IMR-90 (cell line): Measurements from ENCODE around the gene WDR11. TPM values are rescaled to one million over a fixed set of nuclear protein-coding genes. Genes with fewer than 3 reads are reported as not detected.

Experiments
- ATAC-seq: fragments of 200-7000 bp; cut with Tn5 transposase; 2 replicates; pipeline ENCODE4 v1.9.1; 2020; ENCODE audit warnings: low read depth, mild to moderate bottlenecking, moderate library complexity
- BruUV-seq: library from RNA; stranded (reverse); fragments of 400-500 nt; replicated peaks from 2 replicates; lab custom pipeline; 2021; lab: Mats Ljungman, UMichigan
- CTCF ChIA-PET: fragments of 300-600 bp; formaldehyde crosslinking; extraction: SDS; loops from one replicate; lab custom pipeline; 2021; ENCODE audit warnings: antibody characterized with exemption; lab: Yijun Ruan, JAX
- POLR2A ChIA-PET: fragments of 300-600 bp; sonication (Branson Sonifier 250); formaldehyde crosslinking; loops from one replicate; lab custom pipeline; 2022; ENCODE audit warnings: antibody characterized with exemption; ENCODE audit not compliant: unreplicated experiment; lab: Charles Lee
- DNase-seq: peaks from one replicate; pipeline ENCODE4 v3.0.0; 2013
- H2AFZ ChIP-seq: replicated peaks from 2 replicates; pipeline ENCODE3; 2013; ENCODE audit warnings: low read length, mild to moderate bottlenecking; ENCODE audit not compliant: poor library complexity
- H2AK5ac ChIP-seq: 2 replicates; pipeline ENCODE4 v1.6.1; 2013; ENCODE audit warnings: low read depth, low read length, inconsistent platforms
- H2AK9ac ChIP-seq: replicated peaks from 2 replicates; pipeline ENCODE3; 2013; ENCODE audit warnings: mild to moderate bottlenecking, low read depth, low read length, moderate library complexity; ENCODE audit not compliant: poor library complexity
- H2BK120ac ChIP-seq: 2 replicates; pipeline ENCODE4 v1.6.1; 2013; ENCODE audit warnings: low read depth, low read length, inconsistent platforms
- H2BK15ac ChIP-seq: 3 replicates; pipeline ENCODE4 v1.6.1; 2013; ENCODE audit warnings: low read depth, low read length, inconsistent platforms
- H2BK20ac ChIP-seq: 2 replicates; pipeline ENCODE4 v1.6.1; 2013; ENCODE audit warnings: low read depth, mild to moderate bottlenecking, inconsistent platforms, low read length, moderate library complexity
- H2BK5ac ChIP-seq: 2 replicates; pipeline ENCODE4 v1.6.1; 2013; ENCODE audit warnings: mild to moderate bottlenecking, low read depth, low read length, inconsistent platforms; ENCODE audit not compliant: poor library complexity, severe bottlenecking
- H3K14ac ChIP-seq: replicated peaks from 2 replicates; pipeline ENCODE4 v1.6.1; 2013; ENCODE audit warnings: low read depth, low read length, inconsistent platforms
- H3K18ac ChIP-seq: 2 replicates; pipeline ENCODE4 v1.6.1; 2013; ENCODE audit warnings: low read depth, low read length, control low read depth
- H3K23ac ChIP-seq: 2 replicates; pipeline ENCODE4 v1.6.1; 2013; ENCODE audit warnings: low read depth, low read length, inconsistent platforms
- H3K27ac ChIP-seq: 2 replicates; pipeline ENCODE4 v1.5.1; 2013; ENCODE audit warnings: mild to moderate bottlenecking, control low read depth, low read length; ENCODE audit not compliant: insufficient read depth
- H3K27me3 ChIP-seq: 2 replicates; pipeline ENCODE4 v1.6.1; 2013; ENCODE audit warnings: low read length; ENCODE audit not compliant: control insufficient read depth, insufficient read depth
- H3K36me3 ChIP-seq: 2 replicates; pipeline ENCODE4 v1.6.1; 2013; ENCODE audit warnings: low read length, mixed read lengths; ENCODE audit not compliant: control insufficient read depth, insufficient read depth
- H3K4ac ChIP-seq: 2 replicates; pipeline ENCODE4 v1.6.1; 2013; ENCODE audit warnings: low read depth, low read length, inconsistent platforms
- H3K4me1 ChIP-seq: 2 replicates; pipeline ENCODE4 v1.6.1; 2013; ENCODE audit warnings: low read length, mixed read lengths; ENCODE audit not compliant: control insufficient read depth, insufficient read depth
- H3K4me2 ChIP-seq: 2 replicates; pipeline ENCODE4 v1.6.1; 2013; ENCODE audit warnings: low read depth, mild to moderate bottlenecking, control low read depth, low read length, moderate library complexity
- H3K4me3 ChIP-seq: 2 replicates; pipeline ENCODE4 v1.5.1; 2013; ENCODE audit warnings: low read depth, mild to moderate bottlenecking, control low read depth, low read length, moderate library complexity; ENCODE audit not compliant: insufficient read depth
- H3K56ac ChIP-seq: 2 replicates; pipeline ENCODE4 v1.6.1; 2013; ENCODE audit warnings: low read length, inconsistent platforms; ENCODE audit not compliant: insufficient read depth; ENCODE audit errors: extremely low read depth
- H3K79me1 ChIP-seq, 2 experiments: 2 replicates each; pipeline ENCODE4 v1.6.1; 2013; ENCODE audit warnings: low read length in 2 of 2, inconsistent platforms in 1 of 2, low read depth in 1 of 2
- H3K9ac ChIP-seq: 2 replicates; pipeline ENCODE4 v1.6.1; 2013; ENCODE audit warnings: low read depth, low read length, control low read depth
- H3K9me1 ChIP-seq: 2 replicates; pipeline ENCODE4 v1.6.1; 2013; ENCODE audit warnings: low read length, inconsistent platforms; ENCODE audit not compliant: insufficient read depth
- H3K9me3 ChIP-seq: 2 replicates; pipeline ENCODE4 v1.6.1; 2013; ENCODE audit warnings: low read length; ENCODE audit not compliant: control insufficient read depth, insufficient read depth
- H4K20me1 ChIP-seq: 2 replicates; pipeline ENCODE4 v1.6.1; 2013; ENCODE audit warnings: low read length, inconsistent platforms; ENCODE audit not compliant: insufficient read depth
- H4K5ac ChIP-seq: 2 replicates; pipeline ENCODE4 v1.6.1; 2013; ENCODE audit warnings: mild to moderate bottlenecking, low read depth, low read length, control low read depth
- H4K8ac ChIP-seq, 2 experiments: 2 replicates each; pipeline ENCODE4 v1.6.1; 2013; ENCODE audit warnings: low read depth in 2 of 2, low read length in 2 of 2, control low read depth in 1 of 2, inconsistent platforms in 1 of 2
- H4K91ac ChIP-seq: 2 replicates; pipeline ENCODE4 v1.6.1; 2013; ENCODE audit warnings: low read depth, low read length, inconsistent platforms; ENCODE audit not compliant: insufficient read depth
- BHLHE40 ChIP-seq: fragments of 150-350 bp; IDR thresholded peaks from 2 replicates; pipeline ENCODE4 v1.6.1; 2016; ENCODE audit warnings: mild to moderate bottlenecking, low read depth, low read length
- FOS ChIP-seq: fragments of 150-350 bp; IDR thresholded peaks from 2 replicates; pipeline ENCODE4 v1.6.1; 2016; ENCODE audit warnings: low read depth, low read length
- RCOR1 ChIP-seq: IDR thresholded peaks from 2 replicates; pipeline ENCODE4 v1.6.1; 2012; ENCODE audit warnings: mild to moderate bottlenecking, low read length, improper control_type of control experiment; ENCODE audit not compliant: insufficient replicate concordance
- RFX5 ChIP-seq: IDR thresholded peaks from 2 replicates; pipeline ENCODE4 v1.8.0; 2012; ENCODE audit warnings: low read depth, mild to moderate bottlenecking, low read length, moderate library complexity
- USF2 ChIP-seq: fragments of 150-350 bp; IDR thresholded peaks from 2 replicates; pipeline ENCODE4 v1.6.1; 2017; ENCODE audit warnings: mild to moderate bottlenecking, antibody characterized with exemption, low read length, low read depth
- WGBS, 2 experiments: methylation state at CpG; one replicate each; pipeline versions ENCODE4 v1.1.5 to v1.1.7; 2013; ENCODE audit warnings: missing lambda C conversion rate in 2 of 2; ENCODE audit not compliant: insufficient read length in 1 of 2; ENCODE audit errors: extremely low coverage in 2 of 2; 5-methylcytosine and 5-hydroxymethylcytosine counted together
- dilution Hi-C: fragments of 300-500 bp; cut with HindIII; formaldehyde crosslinking; loops from one replicate; pipeline ENCODE4 v1.14.3; 2018; ENCODE audit warnings: low sequenced_read_pairs; ENCODE audit not compliant: unreplicated experiment
- in situ Hi-C: fragments of 300-500 bp; cut with MboI; formaldehyde crosslinking; loops from 3 replicates; pipeline ENCODE4 v1.14.3; 2019; ENCODE audit warnings: low sequenced_read_pairs, inconsistent platforms, mixed read lengths
- intact Hi-C: fragments of 100-400 bp; cut with micrococcal nuclease; formaldehyde crosslinking; loops from 2 replicates; pipeline ENCODE4 v1.10.0; 2022
- polyA plus RNA-seq, 3 experiments: library from polyadenylated mRNA; depleted of rRNA; stranded (reverse); fragments of >200 nt; gene quantifications; 2 replicates each; pipeline ENCODE4 v1.2.3, GENCODE V29; 2012; ENCODE audit warnings: low replicate concordance in 1 of 3
- total RNA-seq: library from RNA; depleted of rRNA; stranded (reverse); fragments of >200 nt; gene quantifications from 2 replicates; pipeline ENCODE4 v1.2.3, GENCODE V29; 2012

WDR11 gene
- total and polyA plus RNA-seq, 2 of the 4 experiments (the other 2 are of a cell fraction): 31.6 to 62.6 TPM

- Histone ChIP-seq H2AK5ac (no peak overlapping the region), H4K8ac (no peak overlapping the region), H4K20me1 (no peaks in the 10 kb centered on the region), H3K56ac (no peak overlapping the region), H3K27ac (no peak overlapping the region), H3K9ac (no peak overlapping the region), H2AFZ (peak overlapping the region; percentile 89), H2BK15ac (no peak overlapping the region), H3K4me2 (peak overlapping the region; percentile 47), H3K27me3 (peaks cover 14% of the 10 kb centered on the region), H3K14ac (no peak overlapping the region), H4K5ac (no peak overlapping the region), H2BK5ac (no peak overlapping the region), H4K91ac (no peak overlapping the region), H2BK20ac (no peak overlapping the region), H3K4me3 (no peak overlapping the region), H3K4ac (no peak overlapping the region), H2AK9ac (no peak overlapping the region), H3K36me3 (no peaks in the 10 kb centered on the region), H3K4me1 (no peaks in the 10 kb centered on the region), H3K9me1 (no peaks in the 10 kb centered on the region), H3K79me1 (no peaks in the 10 kb centered on the region), H3K18ac (no peak overlapping the region), H3K23ac (no peak overlapping the region), H3K9me3 (no peaks in the 10 kb centered on the region), H2BK120ac (no peak overlapping the region)
- no TSS peak for BruUV-seq
- WGBS, 2 experiments: 6% methylated on average over 9 of the region's 24 CpGs; no CpG with 5 or more reads in 1 of the 2 experiments
- ChIA-PET CTCF (interaction anchor here (2.4 kb wide), 1 partner anchor 937 kb away, joined by 31 read pairs; no protein-coding TSS in a partner anchor), POLR2A (no interaction called here)
- intact Hi-C loops: no loop called here
- peak; percentile 5 for DNase-seq
- in situ Hi-C loops: no loop called here
- TF ChIP-seq BHLHE40: no peak
- TF ChIP-seq USF2: no peak
- no peak for TF ChIP-seq RCOR1
- TF ChIP-seq RFX5: no peak
- no peak for TF ChIP-seq FOS
- peak; percentile 45 for ATAC-seq
- dilution Hi-C loops: no loop called here
Observed at GRCh38 chr10:120950051-120950561, 98.9 kb downstream of the WDR11 start.
